ENCODE results near the gene ARL15.

ARL15 gene

GRCh38 chr5:54090495-54091120 lies 219.8 kb downstream of the ARL15 start:
- no peaks in the 10 kb centered on the region for H3K9me3 Mint-ChIP-seq
- no peak overlapping the region for H3K4me3 Mint-ChIP-seq
- peaks cover 47% of the 10 kb centered on the region for H3K4me1 Mint-ChIP-seq
- no peak for TF ChIP-seq CTCF (IDR thresholded peaks at IDR 0.05)
- H3K36me3 Mint-ChIP-seq (ENCODE audit: low read depth): peaks cover 13% of the 10 kb centered on the region
- H3K27me3 Mint-ChIP-seq (ENCODE audit: low read depth, poor library complexity): no peaks in the 10 kb centered on the region
- no peak for DNase-seq
- no peak overlapping the region for H3K27ac Mint-ChIP-seq

- no peaks in the 10 kb centered on the region for H3K27me3 Mint-ChIP-seq (ENCODE audit: low read depth, poor library complexity)
- no peak for DNase-seq
- no peaks in the 10 kb centered on the region for H3K9me3 Mint-ChIP-seq
- peak overlapping the region; percentile 9 for H3K27ac Mint-ChIP-seq
- peaks cover 22% of the 10 kb centered on the region for H3K4me1 Mint-ChIP-seq
- no peak for TF ChIP-seq CTCF (IDR thresholded peaks at IDR 0.05)
- H3K4me3 Mint-ChIP-seq: no peak overlapping the region
- H3K36me3 Mint-ChIP-seq (ENCODE audit: low read depth): peaks cover 17% of the 10 kb centered on the region
Observed at GRCh38 chr5:54088081-54088480, 222.3 kb downstream of the ARL15 start.

GRCh38 chr5:54087436-54087835 lies 222.9 kb downstream of the ARL15 start:
- Mint-ChIP-seq H3K4me3 (no peak overlapping the region), H3K27me3 (ENCODE audit: low read depth, poor library complexity) (no peaks in the 10 kb centered on the region), H3K36me3 (ENCODE audit: low read depth) (peaks cover 17% of the 10 kb centered on the region), H3K9me3 (no peaks in the 10 kb centered on the region), H3K4me1 (peaks cover 17% of the 10 kb centered on the region), H3K27ac (no peak overlapping the region)
- no peak for DNase-seq
- TF ChIP-seq CTCF (IDR thresholded peaks at IDR 0.05): no peak

GRCh38 chr5:54086191-54086590 lies 224.2 kb downstream of the ARL15 start:
- DNase-seq: no peak
- no peak for TF ChIP-seq CTCF (IDR thresholded peaks at IDR 0.05)
- peaks cover 13% of the 10 kb centered on the region for H3K4me1 Mint-ChIP-seq
- H3K4me3 Mint-ChIP-seq: no peak overlapping the region
- no peaks in the 10 kb centered on the region for H3K27me3 Mint-ChIP-seq (ENCODE audit: low read depth, poor library complexity)
- peaks cover 23% of the 10 kb centered on the region for H3K36me3 Mint-ChIP-seq (ENCODE audit: low read depth)
- no peak overlapping the region for H3K27ac Mint-ChIP-seq
- peaks cover 5% of the 10 kb centered on the region for H3K9me3 Mint-ChIP-seq

GRCh38 chr5:54084696-54085095 lies 225.7 kb downstream of the ARL15 start:
- no peak for TF ChIP-seq CTCF (IDR thresholded peaks at IDR 0.05)
- no peaks in the 10 kb centered on the region for H3K27me3 Mint-ChIP-seq (ENCODE audit: low read depth, poor library complexity)
- H3K9me3 Mint-ChIP-seq: peaks cover 6% of the 10 kb centered on the region
- H3K4me1 Mint-ChIP-seq: no peaks in the 10 kb centered on the region
- peaks cover 31% of the 10 kb centered on the region for H3K36me3 Mint-ChIP-seq (ENCODE audit: low read depth)
- no peak overlapping the region for H3K4me3 Mint-ChIP-seq
- no peak overlapping the region for H3K27ac Mint-ChIP-seq
- DNase-seq: no peak

- H3K36me3 Mint-ChIP-seq (ENCODE audit: low read depth): peaks cover 31% of the 10 kb centered on the region
- no peaks in the 10 kb centered on the region for H3K27me3 Mint-ChIP-seq (ENCODE audit: low read depth, poor library complexity)
- DNase-seq: no peak
- no peaks in the 10 kb centered on the region for H3K4me1 Mint-ChIP-seq
- TF ChIP-seq CTCF (IDR thresholded peaks at IDR 0.05): no peak
- H3K4me3 Mint-ChIP-seq: no peak overlapping the region
- H3K27ac Mint-ChIP-seq: no peak overlapping the region
- H3K9me3 Mint-ChIP-seq: peaks cover 6% of the 10 kb centered on the region
Observed at GRCh38 chr5:54083851-54084250, 226.5 kb downstream of the ARL15 start.

Measured in nephron progenitor cell (in vitro differentiated cells).